GM18907 (cell line): Measurements from ENCODE around the gene FAM78B.

Experiments
- ATAC-seq: cut with Tn5 transposase; IDR thresholded peaks from one replicate; pipeline ENCODE4 v1.9.1; 2021; ENCODE audit warnings: mild to moderate bottlenecking, moderate library complexity; ENCODE audit not compliant: unreplicated experiment

Gene FAM78B

GRCh38 chr1:166165661-166166328 is 1.0 kb downstream of the FAM78B start:
- ATAC-seq: peak; percentile 5

GRCh38 chr1:166164995-166165660 is 1.7 kb downstream of the FAM78B start:
- ATAC-seq: peak; percentile 31

GRCh38 chr1:166164646-166164994 is 2.2 kb downstream of the FAM78B start:
- ATAC-seq: no peak

DNA sequence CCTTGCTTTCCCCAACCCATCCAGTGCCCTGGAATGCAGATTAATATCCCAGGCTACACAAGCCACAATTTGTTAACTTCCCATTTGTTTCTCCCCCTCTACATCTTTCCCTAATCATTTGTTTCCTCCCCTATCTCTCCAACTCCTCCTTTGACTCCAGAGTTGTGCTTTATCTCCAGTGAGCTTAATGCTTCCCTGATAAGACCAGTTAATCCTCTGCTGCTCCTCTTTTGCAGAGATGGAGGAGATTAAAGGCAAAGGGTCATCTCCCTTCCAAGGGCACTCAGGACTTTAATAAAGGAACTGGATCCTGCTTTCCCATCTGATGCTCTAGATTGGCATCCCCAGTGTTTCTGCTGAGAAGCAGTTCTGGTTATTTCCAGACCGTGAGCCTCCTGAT is 7.1 kb downstream of the FAM78B start:
- ATAC-seq: no peak

- no peak for ATAC-seq
These were observed 10.1 kb downstream of the FAM78B start for GRCh38 chr1:166156674-166157073.

DNA sequence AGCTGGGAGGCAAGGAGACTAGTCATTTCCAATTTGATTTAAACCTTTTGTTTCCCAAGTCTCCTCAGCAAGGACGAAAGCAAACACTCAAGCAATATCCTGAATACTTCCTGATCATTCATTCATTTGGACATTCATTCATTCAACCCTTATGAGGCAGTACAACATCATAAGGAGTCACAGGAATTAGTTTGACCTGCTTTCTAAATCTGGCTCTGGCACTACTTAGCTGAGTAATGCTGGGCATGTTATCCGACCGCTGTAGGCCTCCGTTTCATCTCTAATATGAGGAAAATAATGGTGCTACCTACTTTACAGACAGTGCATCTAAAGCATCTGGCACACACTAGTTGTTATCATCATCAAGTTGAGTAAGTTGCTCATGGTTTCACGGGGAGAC is 11.7 kb downstream of the FAM78B start:
- no peak for ATAC-seq

DNA sequence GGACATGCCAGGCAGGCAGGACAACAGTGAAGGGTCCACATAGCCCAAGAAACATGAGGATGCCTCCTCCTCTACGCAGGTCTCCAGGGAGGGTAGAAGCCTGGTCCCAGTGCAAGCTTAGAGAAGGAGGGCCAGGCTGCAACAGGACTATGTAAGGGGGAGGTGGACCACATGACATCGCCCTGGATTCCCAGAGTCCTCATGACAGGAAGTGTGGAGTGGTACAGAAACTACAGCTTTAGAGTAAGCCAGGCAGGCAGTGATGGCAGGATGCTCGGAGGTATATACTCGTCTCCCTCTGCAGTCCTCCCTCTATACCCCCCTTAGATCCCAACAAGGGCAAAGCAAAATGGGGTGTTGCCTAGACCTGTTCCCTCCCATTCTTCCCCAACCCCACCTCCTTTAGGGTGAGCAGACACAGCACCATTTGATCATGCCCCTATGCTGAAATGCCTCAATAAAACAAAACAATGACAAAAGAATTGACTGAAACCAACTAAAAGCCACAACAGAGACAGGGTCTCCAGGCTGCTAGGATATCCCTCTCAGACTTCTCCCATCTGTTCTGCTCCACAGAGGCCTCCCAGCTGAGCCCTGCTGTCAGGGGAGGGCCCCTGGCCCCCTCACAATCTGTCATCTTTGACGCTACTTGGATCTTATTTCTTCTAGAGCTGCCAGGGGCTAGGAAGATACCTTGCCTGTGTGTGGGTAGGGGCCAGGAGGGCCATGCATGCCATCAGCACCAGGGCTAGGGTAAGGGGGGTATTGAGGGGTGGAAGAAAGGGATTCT is 13.1 kb downstream of the FAM78B start:
- ATAC-seq: no peak

GRCh38 chr1:166152978-166153377 is 13.8 kb downstream of the FAM78B start:
- ATAC-seq: no peak

DNA sequence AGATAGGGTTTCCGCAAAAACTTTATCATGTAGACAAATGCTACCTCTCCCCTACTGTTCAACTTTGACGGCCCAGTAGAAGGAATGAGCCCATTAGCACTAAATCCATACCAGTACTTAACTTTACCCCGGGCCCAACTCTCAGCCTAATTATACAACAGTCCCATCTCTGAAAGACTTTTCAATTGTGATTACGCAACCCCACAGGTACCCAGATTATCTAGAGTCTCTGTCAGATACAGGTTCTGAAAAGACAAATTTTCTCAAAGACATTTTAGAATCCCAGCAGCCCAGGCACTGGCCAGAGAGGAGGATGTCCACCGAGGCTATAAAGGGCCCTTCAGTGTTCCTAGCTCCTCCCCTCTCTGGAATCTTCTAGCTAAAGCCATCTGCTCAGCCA is 15.0 kb downstream of the FAM78B start:
- ATAC-seq: no peak

DNA sequence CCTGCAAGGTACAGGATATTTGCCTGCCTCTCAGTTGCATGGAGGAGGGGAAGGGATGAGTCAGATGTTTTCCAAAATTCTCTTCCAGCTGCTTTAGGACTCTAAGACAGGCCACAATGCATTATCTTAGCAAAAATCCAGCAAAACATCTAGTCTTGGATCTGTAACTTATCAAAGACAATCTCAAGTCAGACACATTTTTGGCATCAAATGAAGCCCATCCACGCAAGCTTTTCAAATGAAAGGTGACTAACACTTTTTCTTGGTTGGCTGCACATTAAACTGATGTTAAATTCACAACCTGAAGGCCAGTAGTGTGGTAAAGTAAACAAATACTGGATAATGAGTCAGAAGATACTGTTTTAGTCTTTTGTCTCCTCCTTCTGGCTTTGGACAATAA is 21.3 kb downstream of the FAM78B start:
- no peak for ATAC-seq

- no peak for ATAC-seq
These were observed 24.8 kb downstream of the FAM78B start for GRCh38 chr1:166141969-166142368.

DNA sequence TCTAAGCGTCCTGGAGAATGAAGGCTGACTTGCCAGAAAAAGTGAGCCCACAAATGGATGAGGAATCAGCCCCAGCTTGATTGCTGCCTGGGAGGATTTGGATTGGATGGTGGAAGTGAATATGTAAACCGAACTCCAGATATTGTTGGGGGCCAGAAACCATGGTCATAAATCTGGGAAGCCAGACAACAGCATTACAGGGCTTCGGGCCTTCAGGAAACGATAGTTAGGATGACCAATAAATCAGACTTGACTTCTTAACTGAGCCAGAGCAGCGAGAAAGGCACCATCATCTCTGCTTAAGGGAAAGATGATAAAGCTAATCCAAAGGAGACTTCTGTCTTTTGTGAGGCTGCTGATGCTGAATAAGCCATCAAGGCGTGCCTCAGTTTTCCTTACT is 26.6 kb downstream of the FAM78B start:
- no peak for ATAC-seq

DNA sequence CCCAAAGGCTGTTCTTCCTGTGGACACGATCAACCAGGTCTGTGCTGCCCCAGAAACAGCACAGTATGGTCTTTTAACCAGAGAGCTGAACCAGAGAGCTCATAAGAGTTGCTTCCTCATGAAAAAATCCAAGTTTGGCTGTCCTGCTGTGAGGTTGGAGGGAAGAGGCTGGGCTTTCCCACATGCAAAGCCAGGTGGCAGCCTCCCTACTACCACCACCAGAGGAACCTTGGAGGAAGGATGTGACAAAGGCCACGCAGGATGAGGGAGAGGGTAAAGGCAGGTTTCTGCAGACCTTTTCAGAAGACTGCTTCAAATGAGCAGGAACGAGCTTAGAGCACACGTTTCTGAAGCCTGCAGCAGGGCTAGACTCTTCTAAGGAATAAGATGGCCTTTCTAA is 27.1 kb downstream of the FAM78B start:
- ATAC-seq: no peak

DNA sequence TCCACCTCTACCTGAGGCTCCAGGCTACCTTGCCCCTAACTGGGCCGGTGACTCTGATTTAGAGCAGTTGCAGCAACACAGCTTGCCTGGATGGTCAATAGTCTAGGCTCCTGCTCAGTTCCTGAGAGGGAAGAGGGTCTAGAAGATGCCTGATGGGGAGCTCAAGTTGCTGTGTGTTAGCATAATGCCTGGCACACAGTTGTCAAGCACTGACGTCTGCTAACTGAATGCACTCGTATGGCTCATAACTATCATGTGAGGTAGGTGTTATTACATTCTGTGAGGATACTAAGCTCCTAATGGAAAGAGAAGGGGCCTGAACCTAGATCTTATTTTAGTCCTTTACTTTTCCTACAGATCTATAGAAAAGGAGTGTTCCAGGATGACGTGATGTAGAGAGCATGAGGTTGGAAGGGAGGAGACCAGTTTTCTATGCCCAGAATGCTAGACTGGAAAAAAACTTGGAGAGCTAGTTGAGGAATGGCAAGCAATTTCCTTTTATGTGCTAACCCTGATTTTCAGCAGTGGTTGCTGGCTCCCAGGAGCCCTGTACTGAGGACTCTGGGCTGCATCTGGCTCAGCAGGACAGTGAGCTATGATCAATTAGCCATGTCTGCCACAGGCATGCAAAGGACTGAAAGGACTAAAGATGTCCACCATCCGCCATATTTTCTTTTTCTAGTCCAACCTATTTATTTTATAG is 30.0 kb downstream of the FAM78B start:
- no peak for ATAC-seq

DNA sequence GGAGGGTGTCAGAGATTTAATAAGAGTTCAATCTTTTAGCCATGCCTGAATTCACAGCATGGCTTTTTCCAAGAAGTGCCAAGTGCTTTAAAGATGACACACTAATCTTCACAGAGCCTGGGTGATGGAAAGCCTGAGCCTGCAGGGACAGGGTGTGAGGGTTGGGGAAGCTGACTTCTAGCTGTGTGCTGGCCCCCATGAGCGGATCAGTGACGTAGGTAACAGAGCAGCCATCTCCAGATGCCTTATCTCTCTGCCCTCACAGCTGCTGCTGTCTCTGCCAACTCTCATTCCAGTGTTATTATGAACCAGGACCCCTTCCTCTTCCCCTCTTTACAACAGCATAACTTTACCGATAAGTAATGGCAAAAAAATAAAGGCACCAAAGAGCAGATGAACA is 30.6 kb downstream of the FAM78B start:
- no peak for ATAC-seq

DNA sequence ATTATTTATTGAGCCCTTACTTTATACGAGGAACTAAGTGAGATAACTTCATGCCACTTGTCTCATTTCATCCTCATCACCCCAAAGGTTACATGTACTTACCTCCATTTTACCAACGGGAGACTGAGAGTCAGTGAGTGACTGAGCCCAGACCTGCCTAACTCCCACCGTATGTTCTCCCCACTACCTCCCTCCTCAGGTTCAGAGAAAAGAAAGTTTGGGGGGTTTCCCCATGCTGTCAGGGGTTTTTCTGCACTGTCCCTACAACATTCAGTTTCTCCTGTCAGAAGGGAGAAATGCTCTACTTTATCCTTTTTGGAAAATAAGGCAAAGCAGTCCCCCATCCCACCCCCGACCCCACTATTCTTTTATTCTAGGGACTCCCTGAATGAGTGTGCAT is 32.9 kb downstream of the FAM78B start:
- peak; percentile 59 for ATAC-seq

DNA sequence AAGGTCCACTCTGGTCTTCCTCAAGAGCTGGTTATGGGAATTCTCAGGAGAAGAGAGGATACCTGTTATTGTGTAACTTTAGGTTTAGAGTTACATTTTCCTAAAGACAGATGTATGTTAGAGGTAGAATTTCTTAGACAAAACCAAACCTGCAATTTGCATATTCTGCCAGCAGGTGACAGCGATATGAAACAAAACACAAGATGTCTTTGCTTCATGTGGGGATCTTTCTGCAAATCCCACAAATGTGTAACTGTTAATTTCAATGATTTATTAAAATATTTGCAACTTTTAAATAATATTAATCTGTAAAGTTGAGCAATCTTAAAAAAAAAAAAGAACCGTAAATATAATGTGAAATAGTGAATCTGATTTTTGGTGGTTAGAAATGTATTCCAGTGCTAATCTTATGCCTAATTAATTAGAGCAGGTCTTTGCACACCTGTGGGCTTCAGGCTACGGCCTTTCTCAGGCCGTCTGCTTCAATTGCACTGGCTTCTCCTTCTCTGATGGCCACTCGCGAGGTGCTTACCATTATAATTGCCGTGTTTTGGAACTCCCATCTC is 33.4 kb downstream of the FAM78B start:
- ATAC-seq: no peak

DNA sequence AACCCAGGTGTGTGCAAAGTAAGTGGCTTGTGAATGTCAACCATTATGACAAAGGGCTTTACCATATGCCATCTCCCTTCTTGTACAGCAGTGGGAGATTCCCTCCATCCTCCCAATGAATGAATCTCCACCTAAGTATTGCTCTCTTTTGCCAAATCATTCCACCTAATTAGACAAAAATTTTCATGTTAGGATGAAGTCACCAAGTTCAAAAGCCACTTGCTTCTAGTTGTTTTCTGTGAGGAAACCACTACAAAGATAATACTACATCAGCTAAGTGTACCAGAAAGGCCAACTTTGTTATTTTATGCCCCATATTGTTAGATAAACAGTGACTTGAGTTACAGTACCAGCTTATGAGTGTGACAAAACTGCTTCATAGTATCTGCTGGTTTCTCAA is 34.3 kb downstream of the FAM78B start:
- ATAC-seq: no peak

DNA sequence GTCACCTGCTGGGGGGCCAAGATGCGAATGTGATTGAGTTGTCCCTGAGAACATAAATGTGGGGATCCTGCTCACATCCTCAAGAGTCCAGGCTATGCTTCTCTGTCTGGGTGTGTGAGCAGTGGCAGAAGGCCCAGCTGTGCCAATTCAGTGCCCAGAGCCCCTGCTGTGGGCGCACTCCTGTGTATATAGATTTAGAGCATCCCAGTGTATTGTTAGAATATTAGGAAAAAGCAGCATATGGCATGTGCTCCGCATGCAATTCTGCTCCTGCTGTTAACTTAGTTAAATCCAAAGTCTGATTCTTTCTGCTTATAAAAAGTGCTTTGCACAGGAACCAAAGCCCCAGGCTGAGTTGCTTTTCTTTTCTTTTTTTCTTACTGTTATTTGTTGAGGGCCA is 37.8 kb downstream of the FAM78B start:
- ATAC-seq: no peak

DNA sequence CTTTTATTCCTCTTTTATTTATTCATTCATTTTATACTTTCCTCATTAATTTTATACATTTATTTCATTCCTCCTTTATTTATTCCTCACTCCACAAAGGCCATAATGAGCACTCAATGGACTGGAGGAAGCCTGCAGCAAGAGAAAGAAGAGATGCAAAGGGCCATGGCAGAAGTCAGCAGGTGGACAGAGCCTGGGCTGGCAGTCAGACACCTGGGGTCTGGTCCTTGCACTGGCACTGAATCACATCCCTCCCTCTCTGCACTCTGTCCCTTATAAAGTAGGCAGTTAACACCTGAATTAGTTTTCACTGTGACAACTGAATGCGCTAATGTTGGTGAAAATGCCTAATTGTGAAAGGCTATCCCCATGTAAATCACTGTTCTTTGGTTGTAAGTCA is 38.6 kb downstream of the FAM78B start:
- no peak for ATAC-seq

DNA sequence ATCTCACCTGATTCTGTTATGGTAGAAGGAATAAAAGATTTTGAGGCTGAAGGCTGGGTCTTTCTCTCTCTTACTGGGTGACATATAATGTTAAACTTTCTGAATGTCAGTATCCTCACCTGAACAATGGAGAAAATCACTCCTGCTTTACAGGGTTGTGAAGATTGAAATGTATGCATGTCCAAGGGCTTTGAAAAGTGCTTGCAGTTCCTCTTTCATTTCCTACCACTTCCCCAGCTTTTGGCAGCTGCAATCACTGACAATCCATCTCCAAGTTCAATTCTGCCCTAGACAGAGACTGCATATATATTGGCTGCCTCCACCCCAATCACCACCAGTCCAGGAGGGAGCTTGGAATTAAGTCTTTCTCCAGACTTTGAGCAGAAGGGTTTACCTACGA is 39.8 kb downstream of the FAM78B start:
- no peak for ATAC-seq
